HuH-7 (cell line): Measurements from ENCODE around the gene FAM184B.

Experiments
- DNase-seq: peaks from one replicate; pipeline ENCODE4 v3.0.0; 2011; ENCODE audit warnings: low spot score

Gene FAM184B

GRCh38 chr4:17781300-17782287 is at the start of gene FAM184B:
Gene FAM184B, minus strand, starts transcription at chr4:17781621. Its CDS starts 322 bp downstream, at chr4:17781299.
- no peak for DNase-seq

DNA sequence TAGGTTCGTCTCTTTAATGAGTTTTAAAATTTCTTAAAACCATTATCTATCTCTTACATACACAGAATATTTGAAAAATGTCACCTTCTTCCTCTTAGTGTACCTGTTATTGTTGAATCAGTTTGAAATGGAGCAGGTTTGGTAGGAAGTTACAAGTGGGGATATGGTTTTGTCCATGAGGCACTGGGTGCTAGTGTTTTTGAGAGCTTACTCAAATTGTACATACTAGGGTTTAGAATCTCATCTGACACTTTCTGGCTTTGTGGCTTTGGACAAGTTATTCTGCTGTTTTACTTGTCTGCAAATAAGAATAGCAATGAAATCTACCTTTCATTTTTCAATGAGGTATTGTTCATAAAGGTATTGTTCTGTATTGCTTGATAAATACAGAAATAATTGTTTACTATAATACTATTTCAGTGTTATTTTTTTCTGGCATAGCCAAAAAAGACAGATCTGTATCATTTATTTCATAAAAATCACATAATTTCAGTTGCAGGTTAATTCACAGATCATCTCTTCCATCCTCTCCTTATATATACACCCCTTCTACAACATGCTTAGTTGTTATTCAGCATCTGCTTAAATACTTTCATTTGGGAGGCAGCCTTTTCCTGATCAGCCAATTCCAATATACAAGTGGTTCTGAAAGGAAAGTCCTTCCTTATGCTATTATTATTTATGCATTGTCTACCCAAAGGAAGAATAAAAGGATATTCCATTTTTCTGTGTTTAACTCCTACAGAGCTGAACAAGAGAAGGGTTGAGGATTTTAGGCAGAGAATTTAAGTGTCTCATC is 42.6 kb upstream of the FAM184B start:
- DNase-seq: no peak

DNA sequence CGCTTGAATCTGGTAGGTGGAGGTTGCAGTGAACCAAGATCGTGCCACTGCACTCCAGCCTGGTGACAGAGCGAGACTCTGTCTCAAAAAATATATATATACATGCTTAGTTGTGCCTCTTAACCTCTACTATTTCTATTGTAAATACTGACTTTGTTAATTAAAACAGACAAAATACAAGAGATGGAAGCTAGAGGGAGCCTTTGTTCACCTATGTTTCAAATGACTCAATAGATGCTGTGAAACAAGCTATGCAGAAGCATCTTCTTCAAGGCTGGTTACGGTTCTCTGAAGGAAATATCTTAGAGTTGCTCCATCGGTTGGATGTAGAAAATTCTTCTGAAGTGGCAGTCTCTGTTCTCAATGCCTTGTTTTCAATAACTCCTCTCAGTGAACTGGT is 35.6 kb upstream of the FAM184B start:
- DNase-seq: peak; percentile 14

GRCh38 chr4:17816142-17816541 is 34.7 kb upstream of the FAM184B start:
- DNase-seq: no peak

GRCh38 chr4:17814140-17814539 is 32.7 kb upstream of the FAM184B start:
- no peak for DNase-seq

- no peak for DNase-seq
Observed at GRCh38 chr4:17812801-17813200, 31.4 kb upstream of the FAM184B start.

DNA sequence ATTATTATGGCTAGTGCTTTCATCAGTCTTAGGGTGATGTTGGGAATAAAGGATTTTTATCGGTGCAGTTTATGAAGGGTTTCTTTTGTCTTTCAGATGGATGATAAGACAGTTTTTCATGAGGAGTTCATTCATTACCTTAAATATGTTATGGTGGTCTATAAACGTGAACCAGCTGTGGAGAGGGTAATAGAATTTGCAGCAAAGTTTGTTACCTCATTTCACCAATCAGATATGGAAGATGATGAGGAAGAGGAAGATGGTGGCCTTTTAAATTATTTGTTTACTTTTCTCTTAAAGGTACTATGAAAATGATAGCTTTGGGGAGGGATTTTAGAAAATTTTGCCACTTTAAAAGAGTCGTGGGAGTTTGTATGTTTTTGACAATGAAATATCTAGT is 30.7 kb upstream of the FAM184B start:
- no peak for DNase-seq

GRCh38 chr4:17811078-17811603 is 29.7 kb upstream of the FAM184B start:
- DNase-seq: no peak

DNA sequence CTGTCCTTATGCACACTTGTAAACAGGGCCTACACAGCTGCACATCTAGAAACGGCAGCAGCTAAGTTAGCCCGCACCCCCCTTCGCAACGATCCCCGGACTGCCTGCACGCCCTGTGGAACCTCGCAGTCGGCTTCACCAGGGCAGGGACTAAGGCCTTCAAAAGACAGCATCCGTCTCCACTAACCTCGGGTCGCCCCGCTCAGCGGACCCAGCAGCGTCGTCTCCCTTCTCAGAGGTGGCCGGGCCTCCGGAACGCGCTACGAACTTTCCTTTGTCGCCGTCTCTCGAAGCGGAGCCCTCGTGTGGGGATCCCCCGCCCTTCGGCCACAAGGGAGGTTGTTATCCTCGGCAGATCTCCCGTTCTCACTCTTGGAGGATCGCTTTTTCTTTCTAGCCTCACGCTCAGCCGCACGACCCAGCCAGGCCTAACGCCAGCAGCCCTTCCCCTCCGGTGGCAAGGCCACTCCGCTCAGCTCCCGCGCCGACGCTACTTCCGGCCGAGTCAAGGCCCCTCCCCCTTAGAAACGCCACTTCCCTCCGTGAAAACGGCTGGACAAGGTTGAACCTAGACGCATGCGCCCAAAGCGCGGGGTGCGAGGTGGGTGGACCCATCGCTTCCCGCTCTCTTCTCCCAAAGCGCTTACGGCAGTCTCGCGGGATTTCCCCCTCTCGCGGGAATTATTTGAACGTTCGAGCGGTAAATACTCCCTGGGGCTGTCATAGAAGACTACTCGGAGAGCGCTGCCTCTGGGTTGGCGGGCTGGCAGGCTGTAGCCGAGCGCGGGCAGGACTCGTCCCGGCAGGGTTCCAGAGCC is 29.0 kb upstream of the FAM184B start, which contains the start of the genes DCAF16 and NCAPG:
Gene DCAF16 (minus strand): TSS at position 498 of the 818 bp plus-strand sequence. CDS start 6,616 bp downstream, outside the sequence.
Gene NCAPG (plus strand): TSS at position 720 of the 818 bp plus-strand sequence. CDS start 99 bp downstream, outside the sequence.
- peak; percentile 95 for DNase-seq

DNA sequence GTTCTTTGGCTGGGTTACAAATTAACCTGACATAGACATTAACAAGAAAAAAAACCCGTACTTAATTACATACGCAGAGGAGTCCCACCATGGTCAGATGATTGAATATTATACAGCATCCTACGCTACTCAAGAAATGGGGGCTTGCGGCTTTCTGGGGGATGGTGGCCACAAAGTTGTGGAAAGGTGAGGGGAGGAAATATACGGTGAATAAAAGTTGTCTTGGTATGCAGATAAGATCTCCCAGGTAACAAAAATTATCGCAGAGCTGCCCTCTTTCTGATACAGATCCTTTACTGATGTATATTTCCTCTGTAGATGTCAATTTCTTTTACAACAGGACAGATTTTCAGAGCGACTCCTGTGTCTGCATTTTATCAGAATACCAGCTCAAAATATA is 28.2 kb upstream of the FAM184B start:
- DNase-seq: no peak

DNA sequence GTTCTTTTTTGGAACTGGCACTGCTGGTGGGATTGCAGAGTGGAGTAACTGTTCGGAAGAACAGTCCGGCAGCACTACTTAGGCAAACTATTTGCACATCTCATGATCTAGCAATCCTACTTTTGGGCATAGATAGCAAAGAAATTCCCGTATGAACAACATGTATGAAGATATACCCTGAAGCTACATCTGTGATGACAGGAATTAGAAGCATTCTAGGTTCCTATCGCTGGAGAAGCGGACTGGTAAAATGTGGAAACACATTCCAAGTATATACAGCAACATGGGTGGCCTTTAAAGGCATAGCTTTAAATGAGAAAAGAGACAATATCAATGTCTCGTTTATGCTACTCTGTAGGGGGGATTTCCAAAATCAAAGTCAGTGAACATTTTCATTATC is 26.0 kb upstream of the FAM184B start:
- no peak for DNase-seq

GRCh38 chr4:17805580-17806155 is 24.2 kb upstream of the FAM184B start:
- no peak for DNase-seq

GRCh38 chr4:17797808-17798207 is 16.4 kb upstream of the FAM184B start:
- DNase-seq: no peak

DNA sequence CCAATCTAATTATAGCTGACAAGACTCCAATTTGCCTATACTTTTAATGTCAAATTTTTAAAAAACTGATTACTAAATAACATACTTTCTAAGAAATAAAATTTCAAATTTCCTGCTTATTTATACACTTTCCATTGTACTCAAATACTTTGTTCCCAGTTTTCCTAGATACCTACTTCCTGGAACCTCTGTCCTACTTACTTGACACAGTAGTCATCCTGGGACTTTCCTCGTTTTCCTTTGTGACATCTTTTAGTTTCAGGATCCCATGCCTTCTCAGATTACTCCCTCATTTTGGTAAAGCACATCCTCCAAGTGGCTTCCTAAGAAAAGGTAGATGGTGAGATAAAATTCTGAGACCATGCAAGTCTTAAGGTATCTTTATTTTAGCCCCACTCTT is 13.3 kb upstream of the FAM184B start:
- no peak for DNase-seq

DNA sequence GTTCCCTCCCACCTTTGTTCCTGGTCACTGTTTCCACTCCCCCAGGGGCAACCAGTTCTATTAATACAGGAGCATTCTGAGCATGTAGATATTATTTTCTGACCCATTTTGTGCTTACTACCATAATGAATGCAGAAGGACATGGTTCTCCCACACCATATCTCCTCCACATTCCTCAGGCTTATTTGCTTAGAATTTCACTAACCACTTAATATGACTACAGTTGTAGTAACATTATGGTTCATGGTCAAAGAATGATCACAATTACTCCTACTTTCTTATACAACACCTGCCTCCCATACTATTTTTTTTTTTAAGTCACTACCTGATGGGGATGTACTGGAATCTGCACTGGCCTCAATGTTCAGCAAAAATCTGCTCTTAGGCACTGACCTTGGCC is 7.5 kb upstream of the FAM184B start:
- no peak for DNase-seq

DNA sequence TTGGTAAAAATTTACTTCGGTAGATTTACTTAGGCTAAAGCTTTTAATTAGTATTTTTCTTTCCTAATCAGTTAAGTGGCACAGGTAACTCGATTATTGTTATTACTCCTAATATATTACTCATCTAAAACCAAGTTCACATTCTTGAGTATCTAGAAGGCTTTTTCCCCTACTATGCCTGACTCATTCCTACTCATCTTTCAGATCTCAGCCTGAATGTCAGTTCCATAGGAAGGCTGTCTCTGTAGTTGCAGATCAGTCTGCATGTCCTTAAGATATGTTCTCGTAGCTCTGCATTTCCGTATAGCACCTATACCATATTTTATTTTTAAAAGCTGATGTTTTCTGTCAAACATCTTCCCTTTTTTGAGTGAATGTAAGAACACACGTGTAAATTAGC is 5.9 kb upstream of the FAM184B start:
- no peak for DNase-seq

DNA sequence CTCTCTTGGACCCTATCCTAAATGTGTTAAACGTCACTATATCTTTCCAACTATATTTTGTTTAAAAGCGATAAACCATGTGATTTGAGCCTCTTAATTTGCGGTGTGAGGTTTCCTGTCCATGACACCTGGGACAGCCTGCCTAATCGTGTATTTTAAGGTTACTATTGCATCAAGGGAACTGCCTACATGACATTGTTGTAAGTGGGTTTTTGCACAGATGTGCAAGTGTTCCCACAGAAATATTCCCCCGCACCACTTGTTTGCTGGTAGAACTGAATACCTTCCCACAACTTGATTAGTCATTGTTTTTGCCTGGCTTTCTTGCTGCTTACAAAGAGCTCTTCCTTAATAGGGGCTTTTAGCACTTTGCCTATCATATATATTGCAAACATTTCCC is 5.1 kb upstream of the FAM184B start:
- DNase-seq: no peak

DNA sequence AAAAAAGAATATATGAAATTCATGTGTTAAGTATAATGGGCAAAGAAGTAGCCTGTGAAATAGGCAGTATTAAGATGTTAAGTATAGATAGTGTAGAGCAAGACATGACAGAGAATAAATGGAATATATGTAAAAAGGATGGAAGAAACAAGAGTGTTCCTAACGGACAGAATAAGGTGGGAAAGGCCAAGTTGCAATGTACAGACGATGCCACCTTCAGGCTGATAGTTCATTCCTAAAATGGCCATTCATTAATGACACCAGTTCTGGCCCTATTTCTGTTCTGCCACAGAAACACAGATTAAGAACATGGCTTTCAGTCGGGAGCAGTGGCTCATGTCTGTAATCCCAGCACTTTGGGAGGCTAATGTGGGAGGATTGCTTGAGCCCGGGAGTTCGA is 4.4 kb upstream of the FAM184B start:
- no peak for DNase-seq

DNA sequence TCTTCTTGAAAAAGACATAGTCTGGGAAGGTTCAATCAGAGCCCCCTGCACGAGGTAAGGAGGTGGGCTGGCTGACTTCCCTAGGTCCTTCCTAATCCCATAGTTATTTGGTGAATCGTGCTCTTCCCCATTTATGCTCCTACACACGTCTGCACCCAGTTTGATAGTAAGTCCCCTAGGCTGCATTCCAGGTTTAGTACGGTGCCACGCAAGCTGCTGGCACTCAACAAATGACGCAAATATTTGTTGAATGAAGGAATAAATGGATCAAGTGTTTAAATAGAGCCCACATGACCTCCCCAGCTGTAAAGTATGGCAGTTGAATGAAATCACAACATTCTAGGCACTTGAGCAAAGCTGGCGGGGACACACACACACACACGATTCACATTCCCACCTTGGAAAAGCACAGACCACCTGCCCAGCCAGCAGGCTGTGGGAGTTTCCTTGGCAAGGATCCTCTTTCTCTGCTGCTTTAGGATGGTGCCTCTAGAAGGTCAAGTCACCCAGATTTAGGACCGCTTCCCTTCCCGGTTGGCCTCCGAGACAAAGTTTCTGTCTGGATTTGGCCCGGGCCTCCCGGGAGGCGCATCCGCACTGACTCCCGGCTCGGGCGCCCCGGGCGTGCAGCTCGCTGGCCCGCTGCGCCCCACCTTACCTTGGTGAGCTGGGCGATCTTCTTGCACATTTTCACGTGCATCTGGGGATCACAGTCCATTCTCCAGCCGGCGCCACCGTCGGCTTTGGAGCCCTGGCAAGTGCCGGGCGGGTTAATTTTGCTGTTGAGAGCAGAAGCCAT is 721 bp downstream of the FAM184B start:
- DNase-seq: no peak

- no peak for DNase-seq
Observed at GRCh38 chr4:17778431-17778830, 3.0 kb downstream of the FAM184B start.
